ENCODE measurements around the gene FOXK2. TPM values are rescaled to one million over a fixed set of nuclear protein-coding genes. Genes with fewer than 3 reads are reported as not detected.
"Not testable (repeated sequence)": the region's sequence is repeated elsewhere in the genome, so short reads cannot be mapped to it uniquely, and the experiment has no call there.

FOXK2 gene
- total and polyA plus RNA-seq, 2 experiments from 2014 or later: 5.6 to 43.0 TPM

DNA sequence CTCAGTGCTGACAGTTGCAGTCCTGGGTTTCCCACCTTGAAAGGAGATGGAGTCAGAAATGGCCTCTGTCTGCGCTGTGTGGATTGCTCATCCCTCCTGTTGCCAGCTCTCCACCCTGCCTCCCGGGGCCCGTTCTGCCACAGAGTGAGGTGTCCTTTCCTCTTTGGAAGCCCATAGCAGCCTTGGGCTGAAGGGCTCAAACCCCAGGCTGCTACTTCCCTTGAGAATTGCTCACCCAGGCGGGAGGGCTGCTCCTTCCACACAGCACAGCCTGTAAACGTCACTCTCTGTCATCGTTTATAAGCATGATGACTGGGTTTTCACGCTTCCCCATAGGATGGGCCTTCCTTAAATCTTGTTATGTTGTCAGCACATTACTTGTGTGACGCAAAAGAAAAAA is 62.7 kb downstream of the FOXK2 start:
- WGBS, 2 experiments (ENCODE audit: low coverage in 1 of 2, low lambda C conversion rate in 2 of 2, missing lambda C conversion rate in 2 of 2): 56 to 64% methylated on average over 8 of the region's 8 CpGs
- Histone ChIP-seq H2AFZ (no peak overlapping the region), H3K4me3 (no peak overlapping the region), H3K4me1 (ENCODE audit: insufficient read depth) (no peaks in the 10 kb centered on the region; the same call in 1 of the 2 replicates), H3K27ac (peak overlapping the region; percentile 60), H3K9me2 (ENCODE audit: insufficient read depth) (no peaks in the 10 kb centered on the region), H4K20me1 (ENCODE audit: insufficient read depth) (no peaks in the 10 kb centered on the region), H3K27me3 (replicated peaks; ENCODE audit: insufficient read depth) (no peaks in the 10 kb centered on the region), H3K4me2 (ENCODE audit: unreplicated experiment) (no peak overlapping the region), H3K79me2 (ENCODE audit: insufficient read depth) (peaks cover 32% of the 10 kb centered on the region), H3K36me3 (ENCODE audit: low read depth) (peaks cover 26% of the 10 kb centered on the region; the same call in 1 of the 2 replicates), H3F3A (ENCODE audit: insufficient read depth) (peaks cover 22% of the 10 kb centered on the region), H3K9me3 (ENCODE audit: low read depth) (no peaks in the 10 kb centered on the region), H3K9ac (peak overlapping the region; percentile 19)
- no peak for TF ChIP-seq EZH2phosphoT487 (IDR thresholded peaks at IDR 0.05; ENCODE audit: insufficient read depth, low read depth)
- no peak for TF ChIP-seq EZH2 (IDR thresholded peaks at IDR 0.05; ENCODE audit: insufficient read depth, poor library complexity, severe bottlenecking)
- in situ Hi-C loops (cut with MboI): no loop called here
- DNase-seq: peak; percentile 83

GRCh38 chr17:82582709-82583108 is 63.2 kb downstream of the FOXK2 start:
- peak overlapping the region; percentile 19 for H3K9ac ChIP-seq
- no peak for TF ChIP-seq EZH2 (IDR thresholded peaks at IDR 0.05; ENCODE audit: insufficient read depth, poor library complexity, severe bottlenecking)
- no peak for TF ChIP-seq EZH2phosphoT487 (IDR thresholded peaks at IDR 0.05; ENCODE audit: insufficient read depth, low read depth)
- H3K4me1 ChIP-seq (ENCODE audit: insufficient read depth): no peaks in the 10 kb centered on the region; the same call in 1 of the 2 replicates
- H3K9me2 ChIP-seq (ENCODE audit: insufficient read depth): no peaks in the 10 kb centered on the region
- H2AFZ ChIP-seq: no peak overlapping the region
- no peaks in the 10 kb centered on the region for H4K20me1 ChIP-seq (ENCODE audit: insufficient read depth)
- in situ Hi-C loops (cut with MboI): no loop called here
- peaks cover 26% of the 10 kb centered on the region; the same call in 1 of the 2 replicates for H3K36me3 ChIP-seq (ENCODE audit: low read depth)
- no peaks in the 10 kb centered on the region for H3K27me3 ChIP-seq (replicated peaks; ENCODE audit: insufficient read depth)
- H3K27ac ChIP-seq: peak overlapping the region; percentile 60
- H3K9me3 ChIP-seq (ENCODE audit: low read depth): no peaks in the 10 kb centered on the region
- peaks cover 31% of the 10 kb centered on the region for H3K79me2 ChIP-seq (ENCODE audit: insufficient read depth)
- peaks cover 22% of the 10 kb centered on the region for H3F3A ChIP-seq (ENCODE audit: insufficient read depth)
- no peak for DNase-seq
- no peak overlapping the region for H3K4me2 ChIP-seq (ENCODE audit: unreplicated experiment)
- H3K4me3 ChIP-seq: no peak overlapping the region
- WGBS, 2 experiments (ENCODE audit: low coverage in 1 of 2, low lambda C conversion rate in 2 of 2, missing lambda C conversion rate in 2 of 2): 89 to 91% methylated on average over 11 of the region's 11 CpGs

DNA sequence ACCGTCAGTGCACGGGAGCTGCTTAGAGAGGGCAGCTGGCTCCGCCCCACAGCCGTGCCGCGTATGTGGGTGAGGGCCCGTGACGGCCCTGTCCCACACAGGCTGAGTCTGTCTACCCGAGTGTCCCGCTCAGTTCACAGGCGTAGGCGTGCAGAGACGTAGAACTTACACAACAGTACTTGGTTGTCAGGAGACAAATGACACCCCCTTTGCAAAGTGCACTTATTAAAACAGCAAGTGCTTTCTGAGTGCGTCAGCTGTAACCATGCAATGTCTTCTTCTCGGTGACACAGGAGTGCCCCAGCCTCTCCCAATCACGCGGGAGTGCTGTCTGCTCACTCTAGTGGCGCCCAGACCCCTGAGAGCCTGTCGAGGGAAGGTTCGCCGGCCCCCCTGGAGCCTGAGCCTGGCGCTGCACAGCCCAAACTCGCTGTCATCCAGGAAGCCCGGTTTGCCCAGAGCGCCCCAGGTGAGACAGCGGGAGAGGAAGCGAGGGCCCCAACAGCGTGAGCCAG is 64.2 kb downstream of the FOXK2 start:
- Histone ChIP-seq H3K4me3 (no peak overlapping the region), H2AFZ (no peak overlapping the region), H3K9ac (no peak overlapping the region), H3K4me2 (ENCODE audit: unreplicated experiment) (no peak overlapping the region), H3K9me2 (ENCODE audit: insufficient read depth) (no peaks in the 10 kb centered on the region), H3K9me3 (ENCODE audit: low read depth) (no peaks in the 10 kb centered on the region), H3F3A (ENCODE audit: insufficient read depth) (peaks cover 32% of the 10 kb centered on the region), H3K79me2 (ENCODE audit: insufficient read depth) (peaks cover 26% of the 10 kb centered on the region), H3K36me3 (ENCODE audit: low read depth) (peaks cover 26% of the 10 kb centered on the region; the same call in 1 of the 2 replicates), H4K20me1 (ENCODE audit: insufficient read depth) (no peaks in the 10 kb centered on the region), H3K4me1 (ENCODE audit: insufficient read depth) (peaks cover under 1% of the 10 kb centered on the region; the same call in 1 of the 2 replicates), H3K27ac (no peak overlapping the region), H3K27me3 (replicated peaks; ENCODE audit: insufficient read depth) (no peaks in the 10 kb centered on the region)
- no peak for DNase-seq
- WGBS, 2 experiments (ENCODE audit: low coverage in 1 of 2, low lambda C conversion rate in 2 of 2, missing lambda C conversion rate in 2 of 2): 95 to 96% methylated on average over 27 to 28 of the region's 28 CpGs
- in situ Hi-C loops (cut with MboI): no loop called here
- TF ChIP-seq EZH2 (IDR thresholded peaks at IDR 0.05; ENCODE audit: insufficient read depth, poor library complexity, severe bottlenecking) (no peak), EZH2phosphoT487 (IDR thresholded peaks at IDR 0.05; ENCODE audit: insufficient read depth, low read depth) (no peak)

DNA sequence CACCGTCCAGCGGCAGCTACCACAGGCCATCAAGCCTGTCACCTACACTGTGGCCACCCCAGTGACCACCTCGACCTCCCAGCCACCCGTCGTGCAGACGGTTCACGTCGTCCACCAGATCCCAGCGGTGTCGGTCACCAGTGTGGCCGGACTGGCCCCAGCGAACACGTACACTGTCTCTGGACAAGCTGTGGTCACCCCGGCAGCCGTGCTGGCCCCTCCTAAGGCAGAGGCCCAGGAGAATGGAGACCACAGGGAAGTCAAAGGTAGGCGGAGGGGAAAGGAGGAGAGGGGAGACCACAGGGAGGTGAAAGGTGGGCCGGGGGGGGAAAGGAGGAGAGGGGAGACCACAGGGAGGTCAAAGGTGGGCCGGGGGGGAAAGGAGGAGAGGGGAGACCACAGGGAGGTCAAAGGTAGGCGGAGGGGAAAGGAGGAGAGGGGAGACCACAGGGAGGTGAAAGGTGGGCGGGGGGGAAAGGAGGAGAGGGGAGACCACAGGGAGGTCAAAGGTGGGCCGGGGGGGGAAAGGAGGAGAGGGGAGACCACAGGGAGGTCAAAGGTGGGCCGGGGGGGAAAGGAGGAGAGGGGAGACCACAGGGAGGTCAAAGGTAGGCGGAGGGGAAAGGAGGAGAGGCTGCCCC is 66.5 kb downstream of the FOXK2 start:
- H3K4me2 ChIP-seq (ENCODE audit: unreplicated experiment); DNase-seq; H3K27ac ChIP-seq; H3K4me1 ChIP-seq (ENCODE audit: insufficient read depth); H3K27me3 ChIP-seq (replicated peaks; ENCODE audit: insufficient read depth); in situ Hi-C loops (cut with MboI); H3K9me2 ChIP-seq (ENCODE audit: insufficient read depth); H2AFZ ChIP-seq; H4K20me1 ChIP-seq (ENCODE audit: insufficient read depth); H3K9me3 ChIP-seq (ENCODE audit: low read depth); H3K9ac ChIP-seq; H3K4me3 ChIP-seq: not testable (repeated sequence)
- H3K79me2 ChIP-seq (ENCODE audit: insufficient read depth): peaks cover 21% of the 10 kb centered on the region
- WGBS, 2 experiments (ENCODE audit: low coverage in 1 of 2, low lambda C conversion rate in 2 of 2, missing lambda C conversion rate in 2 of 2): 93 to 95% methylated on average over 15 to 23 of the region's 23 CpGs
- H3F3A ChIP-seq (ENCODE audit: insufficient read depth): peaks cover 47% of the 10 kb centered on the region
- peaks cover 23% of the 10 kb centered on the region; the same call in 1 of the 2 replicates for H3K36me3 ChIP-seq (ENCODE audit: low read depth)

Data from GM23248 (cell line).